ENCODE results near the gene EEF1AKMT3. TPM values are rescaled to one million over a fixed set of nuclear protein-coding genes. Genes with fewer than 3 reads are reported as not detected.

The EEF1AKMT3 gene
- total RNA-seq, 2 experiments from 2014 or later = 3.1 to 3.2 TPM

- ChIA-PET CTCF (no interaction called here), POLR2A (interaction anchor here (1.1 kb wide), 1 partner anchor 12 kb away, joined by 4 read pairs; no protein-coding TSS in a partner anchor)
- H3K27ac Mint-ChIP-seq = no peak overlapping the region
- DNase-seq = no peak
- ATAC-seq = no peak
- peaks cover 72% of the 10 kb centered on the region for H3K36me3 Mint-ChIP-seq (ENCODE audit: low read depth)
- no peaks in the 10 kb centered on the region for H3K9me3 Mint-ChIP-seq (ENCODE audit: insufficient read depth)
- H3K4me1 Mint-ChIP-seq (ENCODE audit: low read depth) = peaks cover 12% of the 10 kb centered on the region
- H3K27me3 Mint-ChIP-seq (ENCODE audit: low read depth) = no peaks in the 10 kb centered on the region
- H3K4me3 Mint-ChIP-seq = no peak overlapping the region
Observed at GRCh38 chr12:57729321-57729844, 43.0 kb upstream of the EEF1AKMT3 start.

GRCh38 chr12:57730336-57731067 lies 41.9 kb upstream of the EEF1AKMT3 start:
- POLR2A ChIA-PET = interaction anchor here (1.1 kb wide), 1 partner anchor 11 kb away, joined by 4 read pairs; no protein-coding TSS in a partner anchor
- H3K9me3 Mint-ChIP-seq (ENCODE audit: insufficient read depth) = no peaks in the 10 kb centered on the region
- no peaks in the 10 kb centered on the region for H3K27me3 Mint-ChIP-seq (ENCODE audit: low read depth)
- peaks cover 7% of the 10 kb centered on the region for H3K4me1 Mint-ChIP-seq (ENCODE audit: low read depth)
- no peak for ATAC-seq
- H3K36me3 Mint-ChIP-seq (ENCODE audit: low read depth) = peaks cover 73% of the 10 kb centered on the region
- CTCF ChIA-PET = no interaction called here
- no peak overlapping the region for H3K4me3 Mint-ChIP-seq
- DNase-seq = no peak
- H3K27ac Mint-ChIP-seq = no peak overlapping the region

- Mint-ChIP-seq H3K27ac (no peak overlapping the region), H3K36me3 (ENCODE audit: low read depth) (peaks cover 74% of the 10 kb centered on the region), H3K9me3 (ENCODE audit: insufficient read depth) (no peaks in the 10 kb centered on the region), H3K27me3 (ENCODE audit: low read depth) (no peaks in the 10 kb centered on the region), H3K4me1 (ENCODE audit: low read depth) (peaks cover 6% of the 10 kb centered on the region), H3K4me3 (no peak overlapping the region)
- DNase-seq (no peak), ATAC-seq (no peak)
- POLR2A ChIA-PET = no interaction called here
- CTCF ChIA-PET = interaction anchor here (0.8 kb wide), 1 partner anchor 12 kb away, joined by 3 read pairs; no protein-coding TSS in a partner anchor
Observed at GRCh38 chr12:57731411-57732080, 40.9 kb upstream of the EEF1AKMT3 start.

- ATAC-seq = no peak
- Mint-ChIP-seq H3K9me3 (ENCODE audit: insufficient read depth) (no peaks in the 10 kb centered on the region), H3K27me3 (ENCODE audit: low read depth) (no peaks in the 10 kb centered on the region), H3K4me1 (ENCODE audit: low read depth) (peaks cover 9% of the 10 kb centered on the region), H3K4me3 (no peak overlapping the region), H3K36me3 (ENCODE audit: low read depth) (peaks cover 74% of the 10 kb centered on the region), H3K27ac (no peak overlapping the region)
- ChIA-PET POLR2A (interaction anchor here (1.7 to 2.0 kb wide), 2 partner anchors 10 to 16 kb away, joined by 4 to 5 read pairs; no protein-coding TSS in a partner anchor), CTCF (no interaction called here)
- no peak for DNase-seq
Observed at GRCh38 chr12:57732270-57732669, 40.1 kb upstream of the EEF1AKMT3 start.

- no peak overlapping the region for H3K27ac Mint-ChIP-seq
- no peak overlapping the region for H3K4me3 Mint-ChIP-seq
- ChIA-PET CTCF (interaction anchor here (0.6 kb wide), 1 partner anchor 281 kb away, joined by 3 read pairs; no protein-coding TSS in a partner anchor), POLR2A (interaction anchor here (1.7 to 2.0 kb wide), 2 partner anchors 10 to 16 kb away, joined by 4 to 5 read pairs; no protein-coding TSS in a partner anchor)
- no peaks in the 10 kb centered on the region for H3K27me3 Mint-ChIP-seq (ENCODE audit: low read depth)
- H3K9me3 Mint-ChIP-seq (ENCODE audit: insufficient read depth) = no peaks in the 10 kb centered on the region
- H3K36me3 Mint-ChIP-seq (ENCODE audit: low read depth) = peaks cover 69% of the 10 kb centered on the region
- DNase-seq (no peak), ATAC-seq (no peak)
- H3K4me1 Mint-ChIP-seq (ENCODE audit: low read depth) = peaks cover 8% of the 10 kb centered on the region
Observed at GRCh38 chr12:57732726-57733593, 39.5 kb upstream of the EEF1AKMT3 start.

- DNase-seq = no peak
- ChIA-PET CTCF (no interaction called here), POLR2A (interaction anchor here (1.2 to 2.0 kb wide), 3 partner anchors 11 to 17 kb away, joined by 4 to 5 read pairs (median 4); no protein-coding TSS in a partner anchor)
- H3K36me3 Mint-ChIP-seq (ENCODE audit: low read depth) = peaks cover 63% of the 10 kb centered on the region
- H3K27me3 Mint-ChIP-seq (ENCODE audit: low read depth) = no peaks in the 10 kb centered on the region
- H3K4me3 Mint-ChIP-seq = no peak overlapping the region
- H3K9me3 Mint-ChIP-seq (ENCODE audit: insufficient read depth) = no peaks in the 10 kb centered on the region
- peak overlapping the region; percentile 30 for H3K27ac Mint-ChIP-seq
- H3K4me1 Mint-ChIP-seq (ENCODE audit: low read depth) = peaks cover 9% of the 10 kb centered on the region
- no peak for ATAC-seq
Observed at GRCh38 chr12:57733928-57734327, 38.5 kb upstream of the EEF1AKMT3 start.

GRCh38 chr12:57734591-57734990 lies 37.8 kb upstream of the EEF1AKMT3 start:
- CTCF ChIA-PET = no interaction called here

GRCh38 chr12:57735198-57735855 lies 37.1 kb upstream of the EEF1AKMT3 start:
- DNase-seq (no peak), ATAC-seq (no peak)
- H3K27ac Mint-ChIP-seq = no peak overlapping the region
- H3K36me3 Mint-ChIP-seq (ENCODE audit: low read depth) = peaks cover 63% of the 10 kb centered on the region
- ChIA-PET CTCF (no interaction called here), POLR2A (no interaction called here)
- H3K4me1 Mint-ChIP-seq (ENCODE audit: low read depth) = peaks cover 22% of the 10 kb centered on the region
- H3K4me3 Mint-ChIP-seq = no peak overlapping the region
- no peaks in the 10 kb centered on the region for H3K27me3 Mint-ChIP-seq (ENCODE audit: low read depth)
- no peaks in the 10 kb centered on the region for H3K9me3 Mint-ChIP-seq (ENCODE audit: insufficient read depth)

More at GRCh38 chr12:57734591-57734990, 37.8 kb upstream of the EEF1AKMT3 start:
- ATAC-seq = no peak
- Mint-ChIP-seq H3K4me1 (ENCODE audit: low read depth) (peaks cover 16% of the 10 kb centered on the region), H3K36me3 (ENCODE audit: low read depth) (peaks cover 65% of the 10 kb centered on the region), H3K9me3 (ENCODE audit: insufficient read depth) (no peaks in the 10 kb centered on the region), H3K4me3 (no peak overlapping the region), H3K27me3 (ENCODE audit: low read depth) (no peaks in the 10 kb centered on the region), H3K27ac (no peak overlapping the region)
- POLR2A ChIA-PET = interaction anchor here (1.2 kb wide), 1 partner anchor 15 kb away, joined by 4 read pairs; no protein-coding TSS in a partner anchor
- no peak for DNase-seq

- Mint-ChIP-seq H3K9me3 (ENCODE audit: insufficient read depth) (no peaks in the 10 kb centered on the region), H3K4me3 (no peak overlapping the region), H3K4me1 (ENCODE audit: low read depth) (peaks cover 28% of the 10 kb centered on the region), H3K36me3 (ENCODE audit: low read depth) (peaks cover 63% of the 10 kb centered on the region), H3K27ac (no peak overlapping the region), H3K27me3 (ENCODE audit: low read depth) (no peaks in the 10 kb centered on the region)
- ChIA-PET POLR2A (no interaction called here), CTCF (no interaction called here)
- DNase-seq (no peak), ATAC-seq (no peak)
Observed at GRCh38 chr12:57735952-57736740, 36.3 kb upstream of the EEF1AKMT3 start.

GRCh38 chr12:57736741-57737466 lies 35.5 kb upstream of the EEF1AKMT3 start:
- Mint-ChIP-seq H3K27me3 (ENCODE audit: low read depth) (no peaks in the 10 kb centered on the region), H3K4me1 (ENCODE audit: low read depth) (peaks cover 28% of the 10 kb centered on the region), H3K9me3 (ENCODE audit: insufficient read depth) (no peaks in the 10 kb centered on the region), H3K27ac (no peak overlapping the region), H3K4me3 (no peak overlapping the region), H3K36me3 (ENCODE audit: low read depth) (peaks cover 60% of the 10 kb centered on the region)
- POLR2A ChIA-PET = no interaction called here
- CTCF ChIA-PET = no interaction called here
- ATAC-seq (no peak), DNase-seq (no peak)

Data from activated CD8-positive, alpha-beta T cell treated with anti-CD3 and anti-CD28 coated beads, Interleukin-2, amount 10 ng/mL, durations not matched to agents 7 days and 5 days (primary cell).